Measurements from ENCODE around the gene AXIN2.

AXIN2 gene

GRCh38 chr17:65584604-65585521, 23.4 kb upstream of the AXIN2 start:
- H3K27ac ChIP-seq = no peak overlapping the region
- no peak overlapping the region for H2AFZ ChIP-seq (ENCODE audit: low read depth)
- no peak for TF ChIP-seq CTCF (conservative IDR thresholded peaks at IDR 0.05; ENCODE audit: low read depth, low read length)
- H4K20me1 ChIP-seq (ENCODE audit: insufficient read depth) = no peaks in the 10 kb centered on the region
- H3K79me2 ChIP-seq (ENCODE audit: insufficient read depth, low read depth) = no peaks in the 10 kb centered on the region
- H3K4me3 ChIP-seq (IDR thresholded peaks at IDR 0.05; ENCODE audit: insufficient read depth, low read depth, low read length) = no peak overlapping the region
- H3K4me1 ChIP-seq (ENCODE audit: low read depth, poor library complexity, severe bottlenecking) = no peaks in the 10 kb centered on the region
- no peaks in the 10 kb centered on the region for H3K36me3 ChIP-seq (ENCODE audit: insufficient read depth)
- no peak overlapping the region for H3K4me2 ChIP-seq
- H3K27me3 ChIP-seq (ENCODE audit: insufficient read depth, low read depth) = no peaks in the 10 kb centered on the region
- no peak overlapping the region for H3K9ac ChIP-seq

- no peak overlapping the region for H3K9ac ChIP-seq
- H3K27me3 ChIP-seq (ENCODE audit: insufficient read depth, low read depth) = no peaks in the 10 kb centered on the region
- H2AFZ ChIP-seq (ENCODE audit: low read depth) = no peak overlapping the region
- H3K79me2 ChIP-seq (ENCODE audit: insufficient read depth, low read depth) = no peaks in the 10 kb centered on the region
- H3K27ac ChIP-seq = no peak overlapping the region
- no peaks in the 10 kb centered on the region for H3K36me3 ChIP-seq (ENCODE audit: insufficient read depth)
- no peak for TF ChIP-seq CTCF (conservative IDR thresholded peaks at IDR 0.05; ENCODE audit: low read depth, low read length)
- H3K4me2 ChIP-seq = no peak overlapping the region
- no peak overlapping the region for H3K4me3 ChIP-seq (IDR thresholded peaks at IDR 0.05; ENCODE audit: insufficient read depth, low read depth, low read length)
- H3K4me1 ChIP-seq (ENCODE audit: low read depth, poor library complexity, severe bottlenecking) = no peaks in the 10 kb centered on the region
- H4K20me1 ChIP-seq (ENCODE audit: insufficient read depth) = no peaks in the 10 kb centered on the region
Observed at GRCh38 chr17:65583921-65584603, 22.6 kb upstream of the AXIN2 start.

- Histone ChIP-seq H2AFZ (ENCODE audit: low read depth) (no peak overlapping the region), H4K20me1 (ENCODE audit: insufficient read depth) (no peaks in the 10 kb centered on the region), H3K4me1 (ENCODE audit: low read depth, poor library complexity, severe bottlenecking) (no peaks in the 10 kb centered on the region), H3K27ac (no peak overlapping the region), H3K4me2 (no peak overlapping the region), H3K9ac (no peak overlapping the region), H3K27me3 (ENCODE audit: insufficient read depth, low read depth) (no peaks in the 10 kb centered on the region), H3K4me3 (IDR thresholded peaks at IDR 0.05; ENCODE audit: insufficient read depth, low read depth, low read length) (no peak overlapping the region), H3K79me2 (ENCODE audit: insufficient read depth, low read depth) (no peaks in the 10 kb centered on the region), H3K36me3 (ENCODE audit: insufficient read depth) (no peaks in the 10 kb centered on the region)
- TF ChIP-seq CTCF (conservative IDR thresholded peaks at IDR 0.05; ENCODE audit: low read depth, low read length) = no peak
Observed at GRCh38 chr17:65576939-65577338, 15.5 kb upstream of the AXIN2 start.

GRCh38 chr17:65573282-65573602, 11.8 kb upstream of the AXIN2 start:
- Histone ChIP-seq H3K4me1 (ENCODE audit: low read depth, poor library complexity, severe bottlenecking) (no peaks in the 10 kb centered on the region), H2AFZ (ENCODE audit: low read depth) (no peak overlapping the region), H3K36me3 (ENCODE audit: insufficient read depth) (no peaks in the 10 kb centered on the region), H3K27me3 (ENCODE audit: insufficient read depth, low read depth) (no peaks in the 10 kb centered on the region), H3K4me2 (no peak overlapping the region), H3K27ac (no peak overlapping the region), H4K20me1 (ENCODE audit: insufficient read depth) (no peaks in the 10 kb centered on the region), H3K9ac (no peak overlapping the region), H3K4me3 (IDR thresholded peaks at IDR 0.05; ENCODE audit: insufficient read depth, low read depth, low read length) (no peak overlapping the region), H3K79me2 (ENCODE audit: insufficient read depth, low read depth) (no peaks in the 10 kb centered on the region)
- no peak for TF ChIP-seq CTCF (conservative IDR thresholded peaks at IDR 0.05; ENCODE audit: low read depth, low read length)
